GM12878 (cell line): ENCODE results near the gene PTBP3.

ENCODE experiments used
- CHD1 ChIP-seq: IDR thresholded peaks from 2 replicates; pipeline ENCODE4 v1.6.1; 2012; ENCODE audit warnings: low read depth, low read length, improper control_type of control experiment
- CREM ChIP-seq: IDR thresholded peaks from 2 replicates; pipeline ENCODE4 v1.6.1; 2014; ENCODE audit warnings: antibody characterized with exemption, low read depth
- FOXK2 ChIP-seq: fragments of 450-650 bp; IDR thresholded peaks from 2 replicates; pipeline ENCODE4 v1.6.1; 2017; ENCODE audit warnings: mild to moderate bottlenecking, moderate library complexity
- POLR2A ChIP-seq: IDR thresholded peaks from 2 replicates; pipeline ENCODE4 v1.6.1; 2011; ENCODE audit warnings: low read depth, mild to moderate bottlenecking, low read length
- POLR2AphosphoS5 ChIP-seq: IDR thresholded peaks from 2 replicates; pipeline ENCODE4 v1.6.1; 2011; ENCODE audit warnings: mild to moderate bottlenecking, low read length, inconsistent platforms
- SUZ12 ChIP-seq: fragments of 200-600 bp; sonication (generic); IDR thresholded peaks from one replicate; pipeline ENCODE4 v1.6.1; 2018; ENCODE audit warnings: antibody characterized with exemption, mild to moderate bottlenecking; ENCODE audit not compliant: unreplicated experiment
- TBL1XR1 ChIP-seq: IDR thresholded peaks from 2 replicates; pipeline ENCODE4 v1.6.1; 2012; ENCODE audit warnings: low read depth, low read length, improper control_type of control experiment
- ZNF24 ChIP-seq: fragments of 450-650 bp; IDR thresholded peaks from 2 replicates; pipeline ENCODE4 v1.6.1; 2017; ENCODE audit warnings: antibody characterized with exemption, mild to moderate bottlenecking
- TF ChIP-seq, protein P1 (sequence below), 3 experiments: IDR thresholded peaks in 2 of 3; conservative IDR thresholded peaks in 1 of 3; 2 replicates each; pipeline ENCODE4 v1.5.1; 2011; ENCODE audit warnings: low read depth in 3 of 3, low read length in 3 of 3, mild to moderate bottlenecking in 3 of 3, control low read depth in 2 of 3, moderate library complexity in 2 of 3, inconsistent platforms in 1 of 3, mixed read lengths in 1 of 3; ENCODE audit not compliant: control insufficient read depth in 2 of 3, insufficient read depth in 1 of 3; ENCODE audit errors: extremely low read depth in 1 of 3

- TF ChIP-seq, protein P1, sequence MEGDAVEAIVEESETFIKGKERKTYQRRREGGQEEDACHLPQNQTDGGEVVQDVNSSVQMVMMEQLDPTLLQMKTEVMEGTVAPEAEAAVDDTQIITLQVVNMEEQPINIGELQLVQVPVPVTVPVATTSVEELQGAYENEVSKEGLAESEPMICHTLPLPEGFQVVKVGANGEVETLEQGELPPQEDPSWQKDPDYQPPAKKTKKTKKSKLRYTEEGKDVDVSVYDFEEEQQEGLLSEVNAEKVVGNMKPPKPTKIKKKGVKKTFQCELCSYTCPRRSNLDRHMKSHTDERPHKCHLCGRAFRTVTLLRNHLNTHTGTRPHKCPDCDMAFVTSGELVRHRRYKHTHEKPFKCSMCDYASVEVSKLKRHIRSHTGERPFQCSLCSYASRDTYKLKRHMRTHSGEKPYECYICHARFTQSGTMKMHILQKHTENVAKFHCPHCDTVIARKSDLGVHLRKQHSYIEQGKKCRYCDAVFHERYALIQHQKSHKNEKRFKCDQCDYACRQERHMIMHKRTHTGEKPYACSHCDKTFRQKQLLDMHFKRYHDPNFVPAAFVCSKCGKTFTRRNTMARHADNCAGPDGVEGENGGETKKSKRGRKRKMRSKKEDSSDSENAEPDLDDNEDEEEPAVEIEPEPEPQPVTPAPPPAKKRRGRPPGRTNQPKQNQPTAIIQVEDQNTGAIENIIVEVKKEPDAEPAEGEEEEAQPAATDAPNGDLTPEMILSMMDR (IDR thresholded peaks at IDR 0.05 in 2 of 3, conservative IDR thresholded peaks at IDR 0.05 in 1 of 3; ENCODE audit: control insufficient read depth in 2 of 3, extremely low read depth in 1 of 3, insufficient read depth in 1 of 3, low read depth in 3 of 3, low read length in 3 of 3) = 0 out of 6 replicates have a peak, but pooled peaks of 2 of the 3 experiments have one; percentile 4 to 18
- TF ChIP-seq TBL1XR1 (no peak), POLR2AphosphoS5 (no peak), POLR2A (no peak), CHD1 (no peak), FOXK2 (no peak), SUZ12 (no peak), CREM (no peak), ZNF24 (no peak)
Observed at GRCh38 chr9:112366591-112366990, 33.2 kb upstream of the PTBP3 start.
